Activated T-cell treated with anti-CD3 and anti-CD28 coated beads for 1 hour (primary cell): Measurements from ENCODE around the gene HEYL.

Experiments used
- DNase-seq: peaks from one replicate; pipeline ENCODE4 v3.0.0-alpha.2; 2020; ENCODE audit warnings: low read depth

Gene HEYL

DNA sequence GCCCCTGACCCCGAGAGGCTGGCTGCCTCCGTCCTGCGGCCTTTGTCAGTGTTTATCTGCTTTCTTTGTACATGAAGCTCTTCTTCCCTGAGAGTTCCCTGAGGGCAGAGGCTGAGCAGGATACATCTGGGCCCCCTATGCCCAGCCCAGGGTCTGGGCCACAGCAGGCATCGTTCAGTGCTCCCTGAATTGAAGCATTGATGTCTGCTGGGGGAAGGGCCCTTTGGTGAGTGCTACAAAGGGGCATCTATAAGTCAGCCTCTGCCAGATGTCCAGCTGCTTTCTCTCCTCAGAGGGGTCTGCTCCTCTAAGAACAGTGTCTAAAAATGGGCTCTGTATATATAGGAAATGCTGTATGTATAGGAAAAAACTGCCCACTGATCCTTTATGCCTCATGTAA is 2.1 kb downstream of the HEYL start:
- no peak for DNase-seq

DNA sequence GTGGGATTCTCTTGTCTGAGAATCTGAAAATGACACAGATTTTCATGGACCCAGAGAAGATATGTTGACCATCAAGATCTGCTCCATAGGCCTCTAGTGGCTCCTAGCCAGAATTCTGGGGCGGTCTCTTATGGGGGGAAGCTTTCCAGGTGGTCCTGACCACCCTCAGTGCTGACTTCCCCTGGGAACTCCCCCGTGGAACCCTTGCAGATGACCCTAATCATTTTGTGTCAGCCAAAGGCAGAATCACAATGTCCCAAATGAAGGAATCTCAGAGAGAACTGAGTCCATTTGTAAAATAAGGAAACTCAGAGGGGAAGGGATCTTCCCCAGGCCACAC is 3.6 kb downstream of the HEYL start:
- DNase-seq = no peak

DNA sequence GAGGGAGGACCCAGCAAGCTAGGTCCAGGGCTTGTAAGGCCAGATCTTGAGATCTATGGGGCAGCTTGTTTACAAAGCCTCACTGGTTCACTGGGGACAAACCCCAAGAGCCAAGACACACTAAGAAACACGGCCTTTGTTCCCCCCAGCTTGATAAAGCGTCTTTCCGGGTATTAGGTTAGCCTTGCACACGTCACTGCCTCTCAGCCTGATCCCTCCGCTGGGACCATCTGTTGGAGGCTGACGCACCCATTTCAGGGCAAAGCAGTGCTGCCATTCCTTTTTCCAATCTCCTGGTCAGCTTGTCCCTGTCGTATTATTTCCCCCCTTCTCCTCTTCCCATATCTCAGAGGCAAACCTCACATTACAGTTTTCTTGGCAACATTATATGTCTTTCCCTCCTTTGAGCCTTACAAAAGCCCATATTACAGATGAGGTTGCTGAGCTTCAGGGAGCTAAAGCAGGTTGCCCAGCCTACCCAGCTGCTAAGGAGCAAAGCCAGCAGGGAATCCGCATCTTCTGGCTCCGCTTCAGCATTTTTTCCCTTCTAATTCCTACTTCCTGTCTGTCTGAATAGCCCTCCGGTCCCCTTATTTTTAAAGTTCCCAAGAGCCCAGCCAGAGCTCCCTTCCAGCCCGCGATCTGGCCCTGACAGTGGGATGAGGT is 4.1 kb downstream of the HEYL start:
- DNase-seq = no peak

DNA sequence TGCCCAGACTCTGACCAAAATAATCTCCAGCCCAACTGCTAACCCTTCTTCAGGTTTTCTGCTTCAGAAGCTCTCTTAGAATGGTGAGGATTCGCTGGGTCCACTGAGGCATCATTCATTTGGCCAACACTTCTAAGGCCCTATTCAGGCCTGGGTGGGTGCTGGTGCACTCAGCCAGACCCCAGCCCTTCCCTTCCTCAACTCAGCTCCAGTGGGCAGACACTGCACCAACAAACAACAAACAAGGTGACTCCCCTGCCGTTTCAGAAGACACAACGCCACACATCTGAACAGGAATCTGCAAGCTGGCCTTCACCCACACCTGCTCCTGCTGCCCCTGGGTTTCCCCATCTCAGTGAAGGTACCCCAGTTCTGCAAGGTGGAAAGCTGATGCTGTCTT is 6.0 kb downstream of the HEYL start:
- DNase-seq = no peak

DNA sequence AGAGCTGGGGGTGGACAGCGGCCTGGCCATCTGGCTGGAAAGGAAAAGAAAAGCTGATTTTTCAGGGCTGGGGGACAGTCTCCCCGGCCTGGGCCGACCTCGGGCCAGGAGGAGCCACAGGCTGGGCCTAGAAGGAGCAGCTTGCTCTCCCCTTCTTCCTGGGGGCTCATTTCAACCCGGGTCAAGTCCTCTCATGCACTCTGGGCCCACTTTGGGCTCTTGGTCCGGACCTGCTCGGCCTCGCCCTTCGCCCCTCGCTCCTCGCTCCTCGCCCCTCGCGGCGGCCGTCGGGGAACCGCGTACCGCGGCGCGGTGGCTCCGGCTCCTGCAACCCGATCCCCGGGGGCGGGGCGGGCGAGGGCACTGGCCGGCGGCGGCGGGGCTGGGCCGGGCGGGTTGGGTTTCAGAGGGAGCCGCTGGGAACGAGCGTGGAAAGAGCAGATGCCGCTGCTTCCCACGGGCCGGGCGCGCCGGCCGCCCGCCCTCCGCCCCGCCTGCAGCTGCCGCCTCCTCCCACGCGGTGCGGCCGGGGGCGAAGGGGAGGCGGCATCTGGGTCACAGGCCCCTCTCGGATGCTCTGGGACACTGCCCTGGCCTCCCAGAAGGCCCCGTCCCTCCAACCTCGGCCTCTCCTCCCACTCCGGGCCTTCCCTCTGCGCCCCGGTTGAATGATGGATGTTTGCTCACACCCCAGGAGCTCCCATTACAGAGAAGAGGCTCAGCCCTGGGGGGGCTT is 6.6 kb downstream of the HEYL start:
- DNase-seq = no peak

DNA sequence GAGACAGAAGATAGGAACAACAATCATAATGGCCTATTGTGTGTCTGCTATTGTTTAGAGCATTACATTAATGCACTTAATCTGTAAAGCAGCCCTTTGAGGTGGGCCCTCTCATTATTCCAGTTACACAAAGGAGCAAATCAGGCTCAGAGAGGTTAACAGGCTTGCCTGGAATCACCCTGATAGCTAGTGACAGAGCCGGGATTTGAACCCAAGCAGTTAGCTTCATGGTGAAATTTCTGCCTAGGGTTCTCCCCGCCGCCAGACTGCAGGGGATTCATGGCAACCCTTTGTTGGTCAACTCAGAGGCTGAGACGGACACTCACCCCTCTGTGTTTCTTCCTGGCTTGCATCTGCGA is 7.1 kb downstream of the HEYL start:
- DNase-seq = no peak

DNA sequence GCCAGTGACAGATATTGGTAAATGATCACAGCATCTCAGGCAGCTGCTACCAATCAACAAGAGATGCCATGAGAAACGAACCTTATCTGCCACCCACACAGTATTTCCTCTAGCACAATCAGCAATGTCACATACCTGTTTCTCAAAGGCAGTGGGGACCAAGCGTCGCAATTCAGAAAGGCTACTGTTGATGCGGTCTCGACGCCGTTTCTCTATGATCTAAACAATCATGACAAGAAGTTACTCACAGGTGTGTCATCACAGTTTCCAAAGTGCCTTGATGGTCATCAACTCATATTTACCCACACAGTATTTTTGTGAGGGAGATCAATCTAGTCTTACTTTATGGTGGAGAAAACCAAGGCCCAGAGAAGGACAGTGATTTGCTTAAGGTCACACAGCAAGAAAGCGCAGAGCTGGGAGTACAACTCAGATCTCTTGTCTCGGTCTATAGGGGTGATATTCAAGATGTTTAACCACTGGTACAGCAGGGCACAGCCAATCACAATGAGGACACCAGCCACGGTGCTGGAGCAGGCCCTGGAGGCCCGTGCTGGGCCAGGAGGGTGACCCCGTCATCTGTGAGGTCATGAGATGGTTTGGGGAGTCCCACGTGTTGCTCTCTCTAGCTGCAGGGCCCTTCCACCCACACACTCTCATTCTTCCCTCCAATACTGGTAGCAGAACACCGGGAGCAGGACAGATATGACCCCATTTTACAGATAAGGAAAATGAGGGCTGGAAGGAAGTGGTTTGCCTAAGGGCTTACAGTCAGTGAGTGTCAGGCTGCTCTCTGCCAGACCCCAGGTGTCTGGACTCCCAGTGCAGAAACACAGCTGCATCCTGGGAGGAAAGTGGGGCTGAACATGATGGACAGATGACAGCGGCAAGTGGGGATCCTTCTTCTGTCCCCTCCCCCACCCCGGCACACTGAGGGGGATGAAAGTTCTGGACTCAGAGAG is 7.8 kb downstream of the HEYL start:
- DNase-seq = no peak

DNA sequence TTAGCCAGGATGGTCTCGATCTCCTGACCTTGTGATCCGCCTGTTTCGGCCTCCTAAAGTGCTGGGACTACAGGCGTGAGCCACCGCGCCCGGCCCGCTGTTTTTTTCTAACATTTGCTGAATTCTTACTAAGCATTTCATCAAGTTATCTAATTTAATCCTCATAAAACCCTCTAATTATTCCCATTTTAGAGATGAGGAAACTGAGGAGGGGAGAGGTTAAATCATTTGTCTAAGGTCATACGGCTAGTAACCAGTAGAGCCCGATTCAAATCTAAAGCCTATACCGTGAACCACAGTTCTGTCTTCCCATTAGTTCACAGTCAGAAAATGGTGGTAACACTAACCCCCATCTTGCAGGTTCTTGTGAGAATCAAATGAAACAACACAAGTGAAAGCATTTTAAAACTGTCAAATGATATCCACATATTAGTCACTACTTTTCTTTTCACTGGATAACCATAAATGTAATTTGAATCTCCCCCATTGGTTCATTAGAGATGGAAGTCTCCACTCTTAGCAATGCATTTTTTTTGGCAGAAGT is 10.6 kb downstream of the HEYL start:
- no peak for DNase-seq

DNA sequence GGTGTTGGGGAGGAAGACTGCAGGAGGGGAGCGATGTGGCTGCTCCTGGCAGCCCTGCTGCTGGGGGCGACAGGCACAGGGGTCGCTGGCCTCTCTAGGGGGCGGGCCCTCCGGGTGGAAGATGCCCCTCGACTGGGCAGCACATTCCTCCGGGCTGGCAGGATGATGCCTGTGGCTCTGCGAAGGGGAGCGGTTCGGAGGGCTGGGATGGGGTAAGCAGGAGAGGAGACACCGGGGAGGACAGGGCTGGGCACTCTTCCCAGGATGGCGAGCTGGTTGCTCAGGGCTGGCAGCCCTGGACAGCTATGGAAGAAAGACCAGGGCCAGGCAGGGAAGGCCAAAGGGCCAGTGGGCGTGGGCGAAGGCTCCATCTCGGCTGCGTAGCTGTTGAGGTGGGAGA is 12.8 kb downstream of the HEYL start:
- no peak for DNase-seq

DNA sequence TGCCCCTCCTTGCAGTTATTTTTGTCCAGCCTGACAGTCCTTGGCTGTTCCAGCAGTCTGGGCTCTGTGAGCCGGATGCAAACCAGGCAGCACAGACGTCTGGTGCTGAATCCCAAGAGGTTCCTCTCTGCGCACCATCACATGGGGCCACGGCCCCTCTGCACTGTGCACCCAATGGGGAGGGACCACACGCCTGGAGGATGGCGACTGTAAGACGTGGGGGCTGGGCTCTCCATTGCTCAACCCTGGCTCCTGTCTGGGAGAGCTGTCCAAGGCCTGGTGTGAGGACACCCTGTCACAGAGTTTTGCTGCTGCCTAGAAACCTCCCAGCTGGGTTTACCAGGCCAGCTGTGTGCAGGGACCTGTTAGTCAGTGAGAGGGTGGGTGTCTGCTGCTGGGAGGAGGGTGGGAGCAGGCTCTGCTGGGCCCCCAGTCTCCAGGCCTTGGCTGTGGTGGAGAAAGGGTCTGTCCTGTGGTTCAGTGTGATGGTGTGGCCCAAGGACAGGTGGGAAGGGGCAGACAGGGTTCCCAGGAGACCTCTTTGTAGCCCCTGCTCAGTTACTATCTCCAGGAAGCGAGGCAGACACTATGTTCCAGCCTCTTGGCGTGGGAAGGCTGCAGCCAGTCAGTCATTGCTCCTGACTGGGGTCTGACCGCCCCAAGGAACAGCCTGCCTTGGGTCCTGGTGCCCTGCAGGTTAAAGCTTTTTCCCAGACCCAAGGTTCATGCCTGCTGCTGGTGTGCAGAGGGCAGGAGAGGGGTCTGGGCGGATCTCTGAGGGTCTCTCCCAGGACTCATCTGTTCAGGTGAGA is 13.8 kb downstream of the HEYL start:
- no peak for DNase-seq

DNA sequence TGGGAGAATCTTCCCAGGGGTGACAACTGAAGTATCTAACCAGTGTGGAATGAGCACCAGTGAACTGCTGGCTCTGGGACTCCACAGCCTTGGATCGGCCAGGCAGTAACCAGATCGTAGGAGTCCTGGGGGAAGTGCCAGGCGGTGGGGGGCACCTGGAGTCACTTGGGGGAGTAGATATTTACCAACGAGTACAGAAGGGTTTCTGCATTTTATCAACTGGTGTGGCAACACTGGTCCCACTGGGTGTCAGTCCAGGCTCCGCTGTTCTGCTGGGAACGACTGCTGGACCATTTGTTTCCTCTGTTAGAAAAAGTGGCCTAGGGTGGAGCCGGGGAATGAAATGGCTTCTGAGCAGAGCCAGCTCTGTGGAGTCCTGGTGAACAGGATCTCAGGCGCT is 14.4 kb downstream of the HEYL start:
- no peak for DNase-seq

DNA sequence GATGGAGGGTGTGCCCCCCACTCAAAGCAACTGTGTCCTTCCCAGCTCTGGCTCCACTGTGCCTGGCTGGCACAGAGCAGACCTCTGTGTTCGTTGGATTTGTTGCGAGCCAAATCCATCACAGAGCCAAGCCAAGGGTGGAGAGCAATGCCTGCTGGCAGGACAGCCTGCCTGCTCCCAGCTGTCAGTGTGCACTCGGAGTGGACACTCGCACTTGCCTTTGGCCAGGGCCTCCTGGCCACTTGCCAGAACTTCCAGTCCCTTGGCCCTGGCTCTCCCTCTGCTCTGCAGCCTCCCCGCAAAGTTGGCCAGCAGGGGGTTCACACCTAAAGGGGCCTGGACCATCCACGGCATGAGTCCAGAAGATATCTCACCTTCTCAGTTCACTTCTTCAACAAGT is 16.4 kb downstream of the HEYL start:
- no peak for DNase-seq

DNA sequence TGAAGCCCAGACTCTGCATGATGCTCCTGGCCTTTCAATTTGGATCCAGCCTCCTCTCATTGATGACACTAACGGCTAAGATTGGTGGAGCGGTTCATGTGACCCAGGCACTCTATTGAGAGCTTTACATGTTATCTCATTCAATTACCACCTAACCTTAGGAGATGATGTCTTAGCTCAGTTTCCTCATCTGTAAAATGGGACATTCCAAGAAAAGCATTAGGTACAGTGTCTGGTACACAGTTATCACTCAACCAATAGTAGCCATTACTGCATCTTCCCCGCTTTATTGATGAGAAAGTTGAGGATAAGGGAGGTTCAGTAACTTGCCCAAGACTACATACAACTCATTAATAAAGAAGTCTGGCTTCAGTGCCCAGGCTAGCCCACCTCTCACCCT is 17.0 kb downstream of the HEYL start:
- DNase-seq = no peak

DNA sequence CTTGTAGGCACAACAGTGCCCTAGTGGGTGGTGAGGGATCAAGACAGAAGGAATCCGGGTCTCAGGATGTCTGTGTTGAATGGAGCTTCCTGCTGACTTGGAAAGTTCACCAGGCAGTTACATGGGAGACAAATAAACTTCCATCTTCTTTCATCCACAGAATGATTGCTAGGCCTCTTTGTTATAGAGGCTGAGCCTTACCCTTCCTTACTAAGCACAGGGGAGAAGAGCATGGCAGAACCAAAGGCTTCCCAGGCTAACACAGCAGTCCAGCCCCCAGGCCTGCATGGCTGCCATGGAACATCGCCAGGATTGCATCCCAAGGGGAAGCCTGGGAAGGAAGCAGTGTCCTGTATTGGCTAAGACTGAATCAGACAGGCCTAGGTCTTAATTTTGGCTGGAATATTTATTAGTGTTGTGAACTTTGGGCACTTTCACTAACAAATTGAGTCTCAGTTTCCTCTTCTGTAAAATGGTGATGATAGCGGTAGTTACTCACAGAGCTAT is 18.7 kb downstream of the HEYL start:
- DNase-seq = no peak

DNA sequence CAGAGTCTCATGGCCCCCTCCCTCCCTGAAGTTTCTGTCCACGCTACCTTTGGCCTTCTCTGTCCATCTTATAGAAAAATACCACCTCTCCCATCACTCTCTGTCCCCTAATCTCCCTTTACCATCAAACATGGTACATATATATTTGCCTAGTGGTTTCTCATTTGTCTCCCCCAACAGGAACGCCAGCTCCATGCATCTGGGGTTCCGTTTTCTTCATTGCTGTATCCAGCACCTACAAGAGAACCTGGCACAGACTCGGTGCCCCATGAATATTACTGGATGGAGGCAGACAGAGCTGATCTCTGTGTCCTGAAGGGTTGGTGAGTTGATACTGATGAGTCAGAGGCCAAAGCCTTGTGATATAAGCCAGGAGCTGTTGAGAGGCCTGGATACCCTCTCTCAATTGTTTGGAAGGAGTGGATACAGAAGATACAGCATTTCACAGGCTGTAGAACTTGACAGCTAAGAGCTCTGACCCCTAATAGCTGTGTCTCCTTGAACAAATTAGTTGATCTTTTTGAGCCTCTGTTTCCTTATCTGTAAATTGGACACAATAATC is 21.9 kb downstream of the HEYL start:
- DNase-seq = no peak

DNA sequence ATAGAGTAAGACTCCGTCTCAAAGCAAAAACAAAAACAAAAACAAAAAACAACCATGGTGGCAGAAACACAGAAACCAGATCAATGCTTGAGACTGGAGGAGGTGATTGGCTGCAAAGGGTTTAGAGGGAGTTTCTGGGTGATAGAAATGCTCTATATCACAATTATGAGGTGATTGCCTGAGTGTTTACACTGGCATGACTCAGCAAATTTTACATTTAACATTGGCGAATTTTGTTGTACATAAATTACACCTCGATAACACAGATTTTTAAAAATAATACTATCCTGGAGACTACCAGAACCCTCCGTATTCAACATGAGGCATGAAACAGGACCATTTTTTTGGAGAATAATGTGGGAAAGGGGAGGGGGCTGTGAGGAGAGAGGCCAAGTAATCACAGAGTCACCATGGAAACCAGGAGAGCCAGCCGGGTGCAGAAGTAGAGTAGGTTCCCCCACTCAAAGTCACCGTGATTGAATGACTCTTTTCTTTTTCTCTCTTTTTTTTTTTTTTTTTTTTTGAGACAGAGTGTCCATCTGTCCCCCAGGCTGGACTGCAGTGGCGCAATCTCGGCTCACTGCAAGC is 24.3 kb downstream of the HEYL start:
- DNase-seq = no peak

DNA sequence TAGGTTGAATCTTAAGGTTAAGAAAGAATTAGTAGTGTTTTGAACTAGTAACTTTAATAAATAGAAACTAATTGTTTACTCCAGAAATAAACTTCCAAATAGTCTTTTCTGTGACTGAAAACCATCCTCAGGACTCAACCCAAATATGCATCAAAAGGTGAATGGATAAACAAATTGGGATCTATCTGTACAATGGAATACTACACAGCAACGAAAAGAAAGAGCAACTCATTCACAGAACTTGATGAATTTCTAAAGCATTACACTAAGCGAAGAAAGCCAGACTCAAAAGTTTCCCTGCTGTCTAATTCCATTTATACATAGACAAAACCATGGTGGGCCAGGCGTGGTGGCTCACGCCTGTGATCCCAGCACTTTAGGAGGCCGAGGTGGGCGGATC is 25.0 kb downstream of the HEYL start:
- no peak for DNase-seq

DNA sequence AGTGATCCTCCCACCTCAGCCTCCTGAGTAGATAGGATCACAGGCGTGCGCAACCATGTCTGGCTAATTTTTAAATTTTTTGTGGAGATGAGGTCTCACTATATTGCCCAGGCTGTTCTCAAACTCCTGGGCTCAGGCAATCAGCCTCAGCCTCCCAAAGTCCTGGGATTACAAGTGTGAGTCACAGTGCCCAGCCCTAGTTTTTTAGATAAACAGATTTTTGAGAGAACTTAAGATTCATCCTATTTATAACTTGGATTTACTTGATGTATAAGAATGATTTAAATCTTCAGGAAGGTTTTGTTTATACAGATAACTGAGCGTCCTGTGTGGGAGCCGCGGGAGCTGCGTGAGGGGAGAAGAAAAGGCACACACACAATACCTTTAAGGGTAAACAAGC is 26.2 kb downstream of the HEYL start:
- DNase-seq = no peak

DNA sequence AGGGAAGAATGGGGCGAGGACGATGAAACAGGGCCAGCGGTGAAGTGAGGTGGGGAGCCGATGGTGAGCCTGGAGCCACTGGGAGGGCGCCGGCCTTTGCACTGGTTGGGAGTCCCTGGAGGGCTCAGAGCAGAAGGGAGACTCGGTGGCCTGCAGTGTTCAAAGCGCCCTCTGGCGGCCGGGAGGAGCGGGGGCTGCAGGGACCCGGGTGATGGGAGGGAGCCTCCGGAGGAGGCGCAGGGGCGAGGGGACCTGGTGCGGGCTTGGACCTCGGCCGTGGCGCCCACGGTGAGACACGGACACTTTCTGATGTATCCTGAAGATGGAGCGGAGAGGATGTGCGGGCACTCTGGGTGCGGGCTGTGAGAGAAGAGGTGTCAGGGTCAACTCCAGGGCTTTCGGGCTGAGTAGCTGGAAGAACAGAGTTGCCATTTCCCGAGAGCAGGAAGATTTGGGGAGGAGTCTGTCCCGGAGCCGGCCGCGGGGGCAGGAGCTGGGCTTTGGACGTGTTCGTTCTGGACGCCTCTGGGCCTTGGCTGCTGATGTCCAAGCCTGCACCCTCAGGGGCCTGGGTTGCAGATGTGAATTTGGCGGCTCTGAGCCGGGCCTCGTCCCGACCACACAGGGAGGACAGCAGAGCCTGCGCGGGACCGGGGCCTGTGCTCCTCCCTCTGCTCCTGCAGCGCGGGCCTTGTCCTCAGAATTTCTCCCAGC is 29.7 kb downstream of the HEYL start:
- DNase-seq = peak; percentile 73

DNA sequence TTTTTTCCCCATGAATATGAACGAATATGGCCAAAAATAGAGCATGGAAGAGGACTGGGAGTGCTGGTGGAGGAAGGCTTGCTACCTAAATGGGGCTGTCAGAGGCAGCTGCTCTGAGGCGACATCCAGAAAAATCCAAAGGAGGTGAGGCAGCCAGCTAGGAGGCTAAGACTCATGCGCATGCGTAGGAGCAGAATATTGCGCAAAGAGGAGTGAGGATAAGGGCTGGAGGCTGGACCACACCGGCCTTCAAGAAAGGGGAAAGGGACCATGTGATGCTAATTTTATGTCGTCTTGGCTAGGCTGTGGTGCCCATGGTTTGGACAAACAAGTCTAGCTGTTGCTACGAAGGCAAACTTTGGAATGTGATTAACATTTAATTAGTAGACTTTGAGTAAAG is 30.5 kb downstream of the HEYL start:
- no peak for DNase-seq
